Measurements from ENCODE around the gene PLAA.

The PLAA gene

DNA sequence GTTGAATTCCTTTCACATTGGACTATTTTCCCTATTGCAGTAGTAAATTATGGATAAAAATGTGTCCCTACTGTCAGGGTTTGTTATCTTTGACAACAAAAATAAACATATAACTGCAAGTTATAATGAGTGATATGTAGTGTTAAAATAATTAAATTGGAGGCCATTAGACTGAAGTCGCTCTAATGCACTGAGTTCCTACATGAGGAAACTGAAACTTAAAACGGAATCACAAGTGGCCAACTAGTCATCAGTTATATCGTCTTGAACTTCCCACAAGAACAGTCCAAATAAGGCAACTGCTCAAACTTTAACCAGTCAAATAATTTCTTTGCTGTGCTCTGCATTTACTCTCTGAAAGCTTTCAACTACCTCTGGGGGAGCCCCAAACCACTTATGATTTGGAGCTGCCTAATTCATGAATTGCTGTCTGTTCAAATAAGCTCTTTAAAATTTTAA is 7.0 kb upstream of the PLAA start (continued):
- TF ChIP-seq, protein P1, sequence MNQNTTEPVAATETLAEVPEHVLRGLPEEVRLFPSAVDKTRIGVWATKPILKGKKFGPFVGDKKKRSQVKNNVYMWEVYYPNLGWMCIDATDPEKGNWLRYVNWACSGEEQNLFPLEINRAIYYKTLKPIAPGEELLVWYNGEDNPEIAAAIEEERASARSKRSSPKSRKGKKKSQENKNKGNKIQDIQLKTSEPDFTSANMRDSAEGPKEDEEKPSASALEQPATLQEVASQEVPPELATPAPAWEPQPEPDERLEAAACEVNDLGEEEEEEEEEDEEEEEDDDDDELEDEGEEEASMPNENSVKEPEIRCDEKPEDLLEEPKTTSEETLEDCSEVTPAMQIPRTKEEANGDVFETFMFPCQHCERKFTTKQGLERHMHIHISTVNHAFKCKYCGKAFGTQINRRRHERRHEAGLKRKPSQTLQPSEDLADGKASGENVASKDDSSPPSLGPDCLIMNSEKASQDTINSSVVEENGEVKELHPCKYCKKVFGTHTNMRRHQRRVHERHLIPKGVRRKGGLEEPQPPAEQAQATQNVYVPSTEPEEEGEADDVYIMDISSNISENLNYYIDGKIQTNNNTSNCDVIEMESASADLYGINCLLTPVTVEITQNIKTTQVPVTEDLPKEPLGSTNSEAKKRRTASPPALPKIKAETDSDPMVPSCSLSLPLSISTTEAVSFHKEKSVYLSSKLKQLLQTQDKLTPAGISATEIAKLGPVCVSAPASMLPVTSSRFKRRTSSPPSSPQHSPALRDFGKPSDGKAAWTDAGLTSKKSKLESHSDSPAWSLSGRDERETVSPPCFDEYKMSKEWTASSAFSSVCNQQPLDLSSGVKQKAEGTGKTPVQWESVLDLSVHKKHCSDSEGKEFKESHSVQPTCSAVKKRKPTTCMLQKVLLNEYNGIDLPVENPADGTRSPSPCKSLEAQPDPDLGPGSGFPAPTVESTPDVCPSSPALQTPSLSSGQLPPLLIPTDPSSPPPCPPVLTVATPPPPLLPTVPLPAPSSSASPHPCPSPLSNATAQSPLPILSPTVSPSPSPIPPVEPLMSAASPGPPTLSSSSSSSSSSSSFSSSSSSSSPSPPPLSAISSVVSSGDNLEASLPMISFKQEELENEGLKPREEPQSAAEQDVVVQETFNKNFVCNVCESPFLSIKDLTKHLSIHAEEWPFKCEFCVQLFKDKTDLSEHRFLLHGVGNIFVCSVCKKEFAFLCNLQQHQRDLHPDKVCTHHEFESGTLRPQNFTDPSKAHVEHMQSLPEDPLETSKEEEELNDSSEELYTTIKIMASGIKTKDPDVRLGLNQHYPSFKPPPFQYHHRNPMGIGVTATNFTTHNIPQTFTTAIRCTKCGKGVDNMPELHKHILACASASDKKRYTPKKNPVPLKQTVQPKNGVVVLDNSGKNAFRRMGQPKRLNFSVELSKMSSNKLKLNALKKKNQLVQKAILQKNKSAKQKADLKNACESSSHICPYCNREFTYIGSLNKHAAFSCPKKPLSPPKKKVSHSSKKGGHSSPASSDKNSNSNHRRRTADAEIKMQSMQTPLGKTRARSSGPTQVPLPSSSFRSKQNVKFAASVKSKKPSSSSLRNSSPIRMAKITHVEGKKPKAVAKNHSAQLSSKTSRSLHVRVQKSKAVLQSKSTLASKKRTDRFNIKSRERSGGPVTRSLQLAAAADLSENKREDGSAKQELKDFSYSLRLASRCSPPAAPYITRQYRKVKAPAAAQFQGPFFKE (tag by site-specific recombination; IDR thresholded peaks at IDR 0.05; ENCODE audit: borderline replicate concordance): no peak
- TF ChIP-seq, protein P2, sequence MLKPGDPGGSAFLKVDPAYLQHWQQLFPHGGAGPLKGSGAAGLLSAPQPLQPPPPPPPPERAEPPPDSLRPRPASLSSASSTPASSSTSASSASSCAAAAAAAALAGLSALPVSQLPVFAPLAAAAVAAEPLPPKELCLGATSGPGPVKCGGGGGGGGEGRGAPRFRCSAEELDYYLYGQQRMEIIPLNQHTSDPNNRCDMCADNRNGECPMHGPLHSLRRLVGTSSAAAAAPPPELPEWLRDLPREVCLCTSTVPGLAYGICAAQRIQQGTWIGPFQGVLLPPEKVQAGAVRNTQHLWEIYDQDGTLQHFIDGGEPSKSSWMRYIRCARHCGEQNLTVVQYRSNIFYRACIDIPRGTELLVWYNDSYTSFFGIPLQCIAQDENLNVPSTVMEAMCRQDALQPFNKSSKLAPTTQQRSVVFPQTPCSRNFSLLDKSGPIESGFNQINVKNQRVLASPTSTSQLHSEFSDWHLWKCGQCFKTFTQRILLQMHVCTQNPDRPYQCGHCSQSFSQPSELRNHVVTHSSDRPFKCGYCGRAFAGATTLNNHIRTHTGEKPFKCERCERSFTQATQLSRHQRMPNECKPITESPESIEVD (tag by site-specific recombination; IDR thresholded peaks at IDR 0.05): peak; percentile 83
- no peak for TF ChIP-seq MYNN (tag by site-specific recombination; IDR thresholded peaks at IDR 0.05; ENCODE audit: borderline replicate concordance)
- TF ChIP-seq, protein P3, sequence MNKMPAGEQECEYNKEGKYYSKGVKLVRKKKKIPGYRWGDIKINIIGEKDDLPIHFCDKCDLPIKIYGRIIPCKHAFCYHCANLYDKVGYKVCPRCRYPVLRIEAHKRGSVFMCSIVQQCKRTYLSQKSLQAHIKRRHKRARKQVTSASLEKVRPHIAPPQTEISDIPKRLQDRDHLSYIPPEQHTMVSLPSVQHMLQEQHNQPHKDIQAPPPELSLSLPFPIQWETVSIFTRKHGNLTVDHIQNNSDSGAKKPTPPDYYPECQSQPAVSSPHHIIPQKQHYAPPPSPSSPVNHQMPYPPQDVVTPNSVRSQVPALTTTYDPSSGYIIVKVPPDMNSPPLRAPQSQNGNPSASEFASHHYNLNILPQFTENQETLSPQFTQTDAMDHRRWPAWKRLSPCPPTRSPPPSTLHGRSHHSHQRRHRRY (tag by site-specific recombination; IDR thresholded peaks at IDR 0.05): no peak

DNA sequence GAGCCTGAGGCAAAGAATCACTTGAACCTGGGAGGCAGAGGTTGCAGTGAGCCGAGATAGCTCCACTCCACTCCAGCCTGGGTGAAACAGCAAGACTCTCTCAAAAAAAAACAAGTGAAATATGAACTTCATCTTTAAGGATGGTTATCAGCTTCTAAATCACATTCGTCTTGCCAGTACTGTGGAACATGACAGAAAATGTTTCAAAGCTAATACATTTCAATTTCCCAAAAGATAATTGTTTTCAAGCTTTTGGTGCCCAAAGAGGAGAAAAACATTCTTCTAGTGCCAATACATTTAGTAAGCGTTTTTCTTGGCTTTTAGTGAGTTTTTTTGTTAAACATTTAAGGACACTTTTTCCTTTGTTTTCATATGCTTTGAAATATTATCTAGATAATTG is 4.8 kb upstream of the PLAA start:
- ChIA-PET CTCF (no interaction called here), POLR2A (interaction anchor here (0.8 kb wide), 1 partner anchor 60 kb away, joined by 3 read pairs; the partner anchor contains the start of gene CAAP1)
- no peak for TF ChIP-seq ZFP3 (tag by site-specific recombination; IDR thresholded peaks at IDR 0.05; ENCODE audit: low read depth)
- no peak for TF ChIP-seq ZNF394 (tag by site-specific recombination; IDR thresholded peaks at IDR 0.05; ENCODE audit: borderline replicate concordance)
- TF ChIP-seq ZNF37A (tag by site-specific recombination; IDR thresholded peaks at IDR 0.05): no peak
- TF ChIP-seq, protein P4, sequence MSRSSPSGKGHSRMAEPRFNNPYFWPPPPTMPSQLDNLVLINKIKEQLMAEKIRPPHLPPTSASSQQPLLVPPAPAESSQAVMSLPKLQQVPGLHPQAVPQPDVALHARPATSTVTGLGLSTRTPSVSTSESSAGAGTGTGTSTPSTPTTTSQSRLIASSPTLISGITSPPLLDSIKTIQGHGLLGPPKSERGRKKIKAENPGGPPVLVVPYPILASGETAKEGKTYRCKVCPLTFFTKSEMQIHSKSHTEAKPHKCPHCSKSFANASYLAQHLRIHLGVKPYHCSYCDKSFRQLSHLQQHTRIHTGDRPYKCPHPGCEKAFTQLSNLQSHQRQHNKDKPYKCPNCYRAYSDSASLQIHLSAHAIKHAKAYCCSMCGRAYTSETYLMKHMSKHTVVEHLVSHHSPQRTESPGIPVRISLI (tag by site-specific recombination; IDR thresholded peaks at IDR 0.05): no peak
- TF ChIP-seq ZNF223 (tag by site-specific recombination; IDR thresholded peaks at IDR 0.05): no peak
- TF ChIP-seq ZNF211 (tag by site-specific recombination; IDR thresholded peaks at IDR 0.05; ENCODE audit: low read depth): no peak
- TF ChIP-seq, protein P5, sequence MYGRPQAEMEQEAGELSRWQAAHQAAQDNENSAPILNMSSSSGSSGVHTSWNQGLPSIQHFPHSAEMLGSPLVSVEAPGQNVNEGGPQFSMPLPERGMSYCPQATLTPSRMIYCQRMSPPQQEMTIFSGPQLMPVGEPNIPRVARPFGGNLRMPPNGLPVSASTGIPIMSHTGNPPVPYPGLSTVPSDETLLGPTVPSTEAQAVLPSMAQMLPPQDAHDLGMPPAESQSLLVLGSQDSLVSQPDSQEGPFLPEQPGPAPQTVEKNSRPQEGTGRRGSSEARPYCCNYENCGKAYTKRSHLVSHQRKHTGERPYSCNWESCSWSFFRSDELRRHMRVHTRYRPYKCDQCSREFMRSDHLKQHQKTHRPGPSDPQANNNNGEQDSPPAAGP (tag by site-specific recombination; IDR thresholded peaks at IDR 0.05): no peak
- no peak for TF ChIP-seq ZNF202 (tag by site-specific recombination; IDR thresholded peaks at IDR 0.05; ENCODE audit: borderline replicate concordance)
- TF ChIP-seq ZNF777 (tag by site-specific recombination; IDR thresholded peaks at IDR 0.05; ENCODE audit: borderline replicate concordance): no peak
- no peak for TF ChIP-seq ZNF10 (tag by site-specific recombination; IDR thresholded peaks at IDR 0.05)
- TF ChIP-seq, protein P6, sequence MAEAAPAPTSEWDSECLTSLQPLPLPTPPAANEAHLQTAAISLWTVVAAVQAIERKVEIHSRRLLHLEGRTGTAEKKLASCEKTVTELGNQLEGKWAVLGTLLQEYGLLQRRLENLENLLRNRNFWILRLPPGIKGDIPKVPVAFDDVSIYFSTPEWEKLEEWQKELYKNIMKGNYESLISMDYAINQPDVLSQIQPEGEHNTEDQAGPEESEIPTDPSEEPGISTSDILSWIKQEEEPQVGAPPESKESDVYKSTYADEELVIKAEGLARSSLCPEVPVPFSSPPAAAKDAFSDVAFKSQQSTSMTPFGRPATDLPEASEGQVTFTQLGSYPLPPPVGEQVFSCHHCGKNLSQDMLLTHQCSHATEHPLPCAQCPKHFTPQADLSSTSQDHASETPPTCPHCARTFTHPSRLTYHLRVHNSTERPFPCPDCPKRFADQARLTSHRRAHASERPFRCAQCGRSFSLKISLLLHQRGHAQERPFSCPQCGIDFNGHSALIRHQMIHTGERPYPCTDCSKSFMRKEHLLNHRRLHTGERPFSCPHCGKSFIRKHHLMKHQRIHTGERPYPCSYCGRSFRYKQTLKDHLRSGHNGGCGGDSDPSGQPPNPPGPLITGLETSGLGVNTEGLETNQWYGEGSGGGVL (tag by site-specific recombination; IDR thresholded peaks at IDR 0.05): no peak
- no peak for TF ChIP-seq ZNF146 (tag by site-specific recombination; IDR thresholded peaks at IDR 0.05)
- TF ChIP-seq KLF16 (tag by site-specific recombination; IDR thresholded peaks at IDR 0.05): no peak
- TF ChIP-seq ZNF747 (tag by site-specific recombination; IDR thresholded peaks at IDR 0.05): no peak
- no peak for TF ChIP-seq ZNF324 (tag by site-specific recombination; IDR thresholded peaks at IDR 0.05)
- TF ChIP-seq, protein P7, sequence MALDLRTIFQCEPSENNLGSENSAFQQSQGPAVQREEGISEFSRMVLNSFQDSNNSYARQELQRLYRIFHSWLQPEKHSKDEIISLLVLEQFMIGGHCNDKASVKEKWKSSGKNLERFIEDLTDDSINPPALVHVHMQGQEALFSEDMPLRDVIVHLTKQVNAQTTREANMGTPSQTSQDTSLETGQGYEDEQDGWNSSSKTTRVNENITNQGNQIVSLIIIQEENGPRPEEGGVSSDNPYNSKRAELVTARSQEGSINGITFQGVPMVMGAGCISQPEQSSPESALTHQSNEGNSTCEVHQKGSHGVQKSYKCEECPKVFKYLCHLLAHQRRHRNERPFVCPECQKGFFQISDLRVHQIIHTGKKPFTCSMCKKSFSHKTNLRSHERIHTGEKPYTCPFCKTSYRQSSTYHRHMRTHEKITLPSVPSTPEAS (tag by site-specific recombination; IDR thresholded peaks at IDR 0.05): no peak
- no peak for TF ChIP-seq KLF1 (tag by site-specific recombination; IDR thresholded peaks at IDR 0.05)
- no peak for TF ChIP-seq ZNF221 (tag by site-specific recombination; IDR thresholded peaks at IDR 0.05; ENCODE audit: borderline replicate concordance)
- Histone ChIP-seq H3K4me3 (ENCODE audit: low read depth, low read length) (no peak overlapping the region), H3K4me1 (ENCODE audit: control insufficient read depth, insufficient read depth, low read length) (peaks cover 14% of the 10 kb centered on the region), H3K9me3 (ENCODE audit: control insufficient read depth, insufficient read depth, low read depth, low read length) (no peaks in the 10 kb centered on the region), H3K36me3 (ENCODE audit: control insufficient read depth in 2 of 2, insufficient read depth in 1 of 2, low read length in 2 of 2) (no peaks in the 10 kb centered on the region), H3K27ac (ENCODE audit: extremely low read depth, low read depth, low read length) (no peak overlapping the region)
